GM19372 (cell line): ENCODE measurements around the gene RSRP1.
"Not testable (repeated sequence)": the region's sequence is repeated elsewhere in the genome, so short reads cannot be mapped to it uniquely, and the experiment has no call there.

Experiments
- ATAC-seq: cut with Tn5 transposase; IDR thresholded peaks from one replicate; pipeline ENCODE4 v1.9.1; 2021; ENCODE audit warnings: mild to moderate bottlenecking, low read depth, moderate library complexity; ENCODE audit not compliant: unreplicated experiment

RSRP1 gene

DNA sequence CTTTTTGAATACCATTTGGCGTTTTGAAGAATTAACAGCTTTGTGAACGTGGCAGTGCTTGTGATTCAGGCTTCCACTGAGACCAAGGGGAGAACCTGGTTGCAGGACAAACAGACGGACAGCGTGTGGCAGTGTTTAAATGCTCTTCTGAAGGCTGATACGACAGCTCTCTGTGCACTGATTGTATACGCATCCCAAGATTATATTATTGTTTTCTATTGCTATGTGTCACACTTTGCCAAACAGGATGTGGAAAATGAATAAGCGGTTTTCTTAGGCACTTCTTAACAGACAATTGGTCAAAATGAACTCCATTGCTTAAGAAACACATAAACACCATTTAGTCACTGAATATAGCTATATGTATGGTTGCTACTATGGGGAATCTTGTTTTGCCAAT lies 12.6 kb upstream of the RSRP1 start:
- not testable (repeated sequence) for ATAC-seq

DNA sequence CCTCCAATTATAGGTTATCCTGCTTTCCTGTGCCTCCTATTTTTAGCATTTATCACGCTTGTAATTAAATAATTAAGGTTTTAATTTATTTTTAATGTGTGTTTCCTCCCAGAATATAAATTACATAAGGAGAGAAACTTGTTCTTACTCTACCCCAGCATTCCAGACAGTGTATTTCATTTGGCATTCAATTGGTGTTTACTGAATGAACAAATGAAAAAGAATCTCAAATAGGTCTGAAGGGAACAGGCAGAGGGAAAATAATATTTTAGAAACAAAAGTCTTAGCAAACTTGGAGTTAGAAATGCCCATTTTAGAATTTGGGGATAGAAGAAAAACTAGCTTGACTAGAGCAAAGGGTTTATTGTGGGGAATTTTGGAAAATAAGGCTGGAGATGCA lies 9.9 kb upstream of the RSRP1 start:
- no peak for ATAC-seq

DNA sequence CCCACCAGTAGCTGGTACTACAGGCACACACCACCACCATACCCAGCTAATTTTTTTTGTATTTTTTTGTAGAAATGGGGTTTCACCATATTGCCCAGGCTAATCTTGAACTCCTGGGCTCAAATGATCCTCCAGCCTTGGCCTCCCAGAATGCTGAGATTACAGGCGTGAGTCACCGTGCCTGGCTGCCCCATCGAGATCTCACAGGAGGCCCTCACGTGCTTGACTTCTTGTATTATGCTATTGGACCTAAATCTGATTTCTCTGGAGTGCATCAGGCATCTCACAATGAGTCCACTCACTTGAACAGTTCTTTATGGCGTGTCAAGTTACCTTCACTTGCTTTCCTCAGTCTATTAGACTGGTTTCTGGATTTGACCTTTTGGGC lies 9.3 kb upstream of the RSRP1 start:
- ATAC-seq = no peak

DNA sequence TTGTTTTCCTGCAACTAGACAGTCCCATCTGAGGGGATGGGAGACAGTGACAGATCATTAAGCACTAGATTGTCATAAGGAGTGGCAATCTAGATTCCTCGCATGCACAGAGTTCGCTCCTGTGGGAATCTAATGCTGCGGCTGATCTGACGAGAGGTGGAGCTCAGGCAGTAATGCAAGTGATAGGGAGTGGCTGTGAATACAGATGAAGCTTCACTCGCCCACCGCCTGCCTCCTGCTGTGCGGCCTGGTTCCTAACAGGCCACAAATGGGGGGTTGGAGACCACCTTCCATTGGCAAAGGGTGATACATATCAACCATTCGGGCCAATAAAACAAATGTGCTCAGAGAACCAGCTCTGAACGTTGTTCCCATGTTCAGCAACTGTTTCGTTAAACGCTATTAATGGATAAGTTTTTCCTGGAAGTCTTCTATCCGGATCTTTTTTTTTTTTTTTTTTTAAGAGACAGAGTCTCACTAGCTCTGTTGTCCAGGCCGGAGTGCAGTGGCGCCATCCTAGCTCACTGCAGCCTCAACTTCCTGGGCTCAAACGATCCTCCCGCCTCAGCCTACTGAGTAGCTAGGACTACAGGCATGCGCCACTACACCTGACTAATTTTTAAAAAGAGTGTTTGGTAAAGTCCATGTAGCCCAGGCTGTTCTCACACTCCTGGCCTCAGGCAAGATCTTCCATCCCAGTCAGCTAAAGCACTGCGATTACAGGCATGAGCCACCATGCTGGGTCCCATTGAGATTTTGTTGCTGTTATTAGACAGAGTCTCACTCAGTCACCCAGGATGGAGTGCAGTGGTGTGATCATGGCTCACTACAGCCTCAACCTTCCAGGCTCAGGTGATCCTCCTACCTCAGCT lies 8.7 kb upstream of the RSRP1 start:
- ATAC-seq = no peak

DNA sequence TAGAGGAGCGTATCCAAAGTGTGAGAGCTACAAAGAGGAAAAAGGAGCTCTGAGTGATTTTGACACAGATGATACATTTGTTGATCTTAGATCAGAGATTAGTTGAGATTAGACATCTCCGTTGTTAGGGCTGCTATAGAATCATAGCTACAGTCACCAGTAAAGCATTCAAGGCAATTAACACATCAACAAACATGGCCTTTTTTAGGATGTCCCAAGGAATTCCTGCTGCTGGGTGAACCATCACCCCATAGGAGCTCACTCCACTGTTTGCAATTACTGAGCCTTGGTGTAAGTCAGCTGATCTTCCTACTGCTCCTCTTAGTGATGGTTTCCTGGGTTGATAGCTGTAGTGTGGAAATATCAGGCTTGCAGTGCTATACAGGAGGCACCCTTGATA lies 6.7 kb upstream of the RSRP1 start:
- ATAC-seq = no peak

DNA sequence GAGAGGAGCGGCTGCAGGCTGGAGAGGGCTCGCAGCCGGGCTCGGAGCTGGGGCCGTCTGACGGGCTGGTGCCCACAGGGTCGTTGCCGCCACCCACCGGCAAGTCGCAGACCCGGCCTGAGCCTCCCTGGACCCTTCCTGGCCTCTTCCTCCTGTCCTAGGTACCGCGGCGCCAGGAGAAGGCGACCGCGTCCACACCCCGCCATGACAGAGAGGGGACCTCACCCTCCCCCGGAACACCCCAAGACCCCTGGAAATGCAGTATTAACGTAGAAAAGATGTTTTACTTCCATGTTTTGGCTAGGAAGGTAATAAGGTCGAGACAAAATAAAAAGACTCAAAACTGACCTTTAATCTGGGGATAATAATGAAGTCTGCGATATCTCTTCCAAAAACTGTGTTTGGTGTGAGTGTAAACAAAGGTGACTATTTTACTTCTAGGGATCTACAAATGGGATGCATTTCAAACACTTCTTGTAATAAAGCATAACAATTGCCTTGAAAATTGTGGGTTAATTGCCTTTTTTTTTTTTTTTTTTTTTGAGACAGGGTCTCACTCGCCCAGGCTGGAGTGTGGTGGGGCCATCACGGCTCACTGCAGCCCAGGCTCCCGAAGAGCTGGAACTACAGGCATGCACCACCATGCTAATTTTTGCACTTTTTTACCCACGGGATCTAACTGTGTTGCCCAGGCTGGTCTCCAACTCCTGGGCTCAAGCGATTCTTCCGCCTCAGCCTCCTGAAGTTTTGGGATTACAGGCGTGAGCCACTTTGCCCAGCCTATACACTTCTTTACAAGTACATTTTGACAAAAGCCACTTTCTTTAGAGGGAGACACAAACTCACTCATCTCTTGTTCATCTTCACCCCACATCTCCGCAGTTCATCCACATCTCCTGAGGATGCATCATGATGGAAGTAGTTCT lies 838 bp upstream of the RSRP1 start:
- no peak for ATAC-seq

DNA sequence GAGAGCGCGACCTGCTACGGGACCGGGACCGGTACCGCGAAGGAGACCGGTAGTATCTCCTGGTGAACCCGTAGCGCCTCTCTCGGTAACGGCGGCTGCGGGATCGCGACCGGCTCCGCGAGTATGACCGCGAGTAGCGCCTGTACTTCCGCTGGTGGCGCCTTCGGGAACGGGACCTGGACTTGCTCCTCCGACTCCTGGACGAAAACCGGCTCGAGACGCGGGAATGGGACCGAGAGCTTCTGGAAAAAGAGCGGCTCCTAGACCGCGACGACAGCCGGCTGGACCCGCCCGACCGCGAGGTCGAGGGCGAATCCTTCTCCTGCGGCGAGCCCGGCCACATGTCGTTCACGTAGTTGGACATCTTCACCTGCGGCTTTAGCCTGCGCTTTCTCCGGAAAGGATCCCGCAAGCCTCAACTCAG lies 642 bp downstream of the RSRP1 start:
- ATAC-seq = peak; percentile 5

DNA sequence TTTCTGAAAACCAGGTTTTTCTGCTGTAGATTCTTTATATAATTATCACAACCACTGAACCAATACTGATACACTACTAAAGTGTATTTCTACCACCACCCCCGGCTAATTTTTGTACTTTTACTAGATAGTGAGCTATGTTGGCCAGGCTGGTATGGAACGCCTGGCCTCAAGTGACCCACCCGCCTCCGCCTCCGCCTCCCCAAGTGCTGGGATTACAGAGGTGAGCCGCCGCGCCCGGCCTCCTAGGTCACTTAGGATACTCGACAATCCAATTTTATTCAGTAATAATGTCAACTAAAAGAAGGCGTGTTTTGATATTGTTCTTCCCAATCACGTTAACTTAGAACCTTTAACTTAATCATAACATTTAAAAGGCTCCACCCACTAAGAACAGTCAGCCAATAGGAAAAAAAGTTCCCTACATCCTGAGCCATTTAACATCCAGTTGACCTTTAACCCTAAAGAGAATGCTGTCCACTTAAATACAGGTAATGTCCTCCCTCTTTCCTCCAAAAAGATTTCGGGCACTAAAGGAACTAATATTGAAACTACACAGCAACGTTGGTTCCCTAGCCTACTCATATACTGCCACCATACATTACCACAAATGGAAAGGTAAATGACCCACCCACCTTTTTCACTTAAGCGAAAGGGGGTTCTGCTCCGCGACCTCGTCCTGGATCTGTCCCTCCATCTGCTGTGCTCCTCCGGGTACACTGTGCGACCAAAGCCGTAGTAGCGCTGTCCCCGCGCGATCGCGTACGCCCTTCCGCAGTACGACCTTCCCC lies 1.2 kb downstream of the RSRP1 start:
- no peak for ATAC-seq

DNA sequence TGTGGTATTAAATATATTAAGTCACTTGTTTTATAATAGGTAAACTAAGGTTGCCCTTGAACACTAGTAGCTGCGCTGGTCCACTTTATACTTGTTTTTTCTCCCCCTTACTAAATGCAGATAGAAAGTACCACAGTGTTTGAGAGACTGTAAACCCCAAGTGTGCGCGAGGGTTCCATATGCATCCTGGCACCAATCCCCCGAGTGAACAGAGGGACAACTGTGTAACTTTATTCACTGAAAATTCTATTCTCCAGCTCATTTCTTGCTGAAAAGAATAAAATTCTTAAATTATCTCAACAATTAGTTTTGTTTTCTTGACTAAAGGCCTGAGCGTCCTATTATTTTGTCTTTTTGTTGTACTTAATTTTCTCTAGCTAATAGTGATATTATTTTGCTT lies 1.9 kb downstream of the RSRP1 start:
- no peak for ATAC-seq

DNA sequence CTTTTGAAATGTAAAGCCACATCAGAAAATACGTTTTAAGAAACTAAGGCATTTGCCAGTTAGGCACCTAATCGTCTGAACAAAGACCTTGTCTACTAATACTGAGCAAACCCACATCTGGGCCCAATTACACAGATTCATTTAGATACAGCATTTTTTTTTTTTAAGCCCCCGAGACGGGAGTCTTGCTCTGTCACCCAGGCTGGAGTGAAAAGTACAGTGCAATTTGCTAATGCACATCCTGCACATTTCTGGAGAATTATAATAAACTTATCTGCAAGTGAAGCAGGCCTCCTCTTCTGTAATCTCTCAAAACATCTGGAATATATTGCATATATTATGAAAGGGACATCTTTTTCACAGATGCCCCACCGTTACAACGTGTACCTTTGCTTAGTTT lies 3.3 kb downstream of the RSRP1 start:
- no peak for ATAC-seq

DNA sequence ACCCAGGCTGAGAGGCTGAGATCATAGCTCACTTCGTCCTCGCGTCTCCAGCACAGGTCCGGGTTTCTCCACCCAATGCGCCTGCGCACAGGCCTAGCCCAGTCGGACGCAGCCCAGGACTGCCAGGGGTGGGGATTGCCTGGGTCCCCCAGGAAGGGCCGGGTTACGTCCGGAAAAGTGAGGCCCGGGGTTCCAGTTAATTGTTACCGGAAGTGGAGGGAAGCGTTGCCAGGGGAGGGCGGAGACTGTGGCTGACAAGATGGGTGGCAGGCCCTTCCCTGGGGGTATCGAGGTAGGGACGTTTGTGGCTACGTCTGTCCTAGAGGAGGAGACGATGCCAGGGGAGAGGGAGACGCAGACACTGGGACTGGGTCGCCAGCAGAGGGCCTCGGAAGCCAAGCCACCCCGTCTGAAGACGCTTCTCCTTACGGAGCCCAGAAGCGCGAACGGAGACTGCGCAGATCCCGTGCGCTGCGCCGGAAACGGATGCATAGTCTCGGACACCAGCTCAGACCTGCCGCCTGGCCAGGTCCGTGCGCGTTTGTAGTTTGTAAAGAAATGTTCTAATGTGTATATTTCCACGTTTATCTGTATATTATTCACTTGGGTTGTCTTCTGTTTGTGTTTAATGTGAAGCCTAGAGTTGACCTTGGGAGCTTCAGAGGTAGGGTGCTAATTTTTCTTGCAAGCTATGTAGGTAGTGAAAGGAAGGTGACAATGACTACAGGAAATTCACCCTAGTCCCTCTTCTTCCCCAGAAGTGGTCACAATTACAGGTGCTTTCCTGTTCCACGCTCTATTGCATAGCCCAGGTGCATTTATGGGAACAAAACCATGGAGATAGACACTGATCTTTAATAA lies 7.3 kb downstream of the RSRP1 start:
- peak; percentile 78 for ATAC-seq

DNA sequence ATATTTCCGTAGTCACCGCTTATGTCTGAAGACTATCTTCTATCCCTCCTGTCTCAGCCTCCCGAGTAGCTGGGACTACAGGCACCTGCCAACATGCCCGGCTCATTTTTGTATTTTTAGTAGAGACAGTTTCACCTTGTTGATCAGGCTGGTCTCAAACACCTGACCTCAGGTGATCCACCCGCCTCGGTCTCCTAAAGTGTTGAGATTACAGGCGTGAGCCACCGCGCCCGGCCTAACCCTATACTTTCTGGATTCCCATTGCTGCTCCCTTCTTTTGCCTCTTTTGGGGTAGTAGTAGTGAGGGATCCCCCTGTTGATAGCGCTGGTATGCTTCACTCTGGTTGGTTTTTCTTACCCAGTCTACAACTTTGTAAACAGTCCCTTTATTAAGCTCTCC lies 9.2 kb downstream of the RSRP1 start:
- no peak for ATAC-seq

DNA sequence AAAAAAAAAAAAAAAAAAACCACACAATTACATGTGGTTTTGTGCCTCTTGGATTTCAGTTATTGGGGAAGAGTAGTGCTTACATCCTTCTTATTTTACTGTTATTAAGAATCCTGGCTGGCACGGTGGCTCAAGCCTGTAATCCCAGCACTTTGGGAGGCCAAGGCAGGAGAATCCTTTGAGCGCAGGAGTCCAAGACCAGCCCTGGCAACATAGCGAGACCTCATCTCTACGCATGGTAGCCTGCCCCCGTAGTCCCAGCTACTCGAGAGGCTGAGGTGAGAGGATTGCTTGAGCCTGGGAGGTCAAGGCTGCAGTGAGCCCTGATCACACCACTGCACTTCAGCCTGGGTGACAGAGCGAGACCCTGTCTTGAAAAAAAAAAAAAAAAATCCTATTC lies 11.0 kb downstream of the RSRP1 start:
- ATAC-seq = not testable (repeated sequence)

DNA sequence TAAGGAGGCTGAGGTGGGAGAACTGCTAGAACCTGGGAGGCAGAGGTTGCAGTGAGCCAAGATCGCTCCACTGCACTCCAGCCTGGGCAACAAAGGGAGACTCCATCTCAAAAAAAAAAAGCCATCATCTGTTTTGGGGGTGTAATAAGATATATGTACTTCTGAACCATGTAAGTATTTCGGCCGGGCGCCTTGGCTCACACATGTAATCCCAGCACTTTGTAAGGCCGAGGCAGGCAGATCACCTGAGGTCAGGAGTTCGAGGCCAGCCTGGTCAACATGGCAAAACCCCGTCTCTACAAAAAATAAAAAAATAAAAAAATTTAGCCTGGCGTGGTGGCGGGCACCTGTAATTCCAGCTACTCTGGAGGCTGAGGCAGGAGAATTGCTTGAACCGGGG lies 11.8 kb downstream of the RSRP1 start:
- not testable (repeated sequence) for ATAC-seq

DNA sequence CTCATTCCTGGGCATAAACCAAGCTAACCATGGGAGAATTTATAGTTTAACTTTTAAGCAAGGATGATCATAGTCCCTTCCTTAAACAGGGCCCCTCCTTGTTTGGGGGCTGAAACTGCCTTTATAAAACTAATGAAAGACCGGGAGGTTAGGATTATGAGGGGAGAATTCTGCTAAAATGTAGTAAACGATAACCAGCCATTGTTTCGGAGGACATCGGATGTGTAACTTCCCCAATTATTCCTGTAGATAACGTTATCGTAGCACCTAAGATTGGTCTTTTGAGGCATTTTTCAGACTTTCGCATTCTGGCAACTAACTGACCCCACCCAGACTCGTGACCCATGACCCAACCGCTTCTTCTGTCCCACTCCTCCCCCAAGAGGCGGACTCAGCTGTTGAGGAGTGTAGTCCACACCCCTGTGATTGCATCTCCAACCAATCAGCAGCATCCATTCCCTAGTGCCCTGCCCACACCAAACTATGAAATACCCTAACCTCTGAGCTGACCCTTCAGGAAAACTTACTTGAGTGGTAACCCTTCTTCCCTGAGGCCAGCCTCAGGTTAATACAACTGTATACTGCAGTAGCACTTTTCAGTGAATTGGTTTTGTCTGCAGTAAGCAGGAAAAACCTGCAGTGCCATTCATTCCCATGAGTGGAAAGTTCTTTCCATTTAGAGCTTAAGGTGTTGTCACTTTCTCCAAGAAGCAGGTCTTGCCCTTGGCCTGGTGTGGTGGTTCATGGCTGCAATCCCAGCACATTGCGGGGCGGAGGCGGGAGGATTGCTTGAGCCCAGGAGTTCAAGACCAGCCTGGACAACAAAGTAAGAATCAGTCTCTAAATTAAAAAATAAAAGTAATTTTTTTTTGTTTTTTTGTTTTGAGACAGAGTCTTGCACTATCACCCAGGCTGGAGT lies 14.1 kb downstream of the RSRP1 start:
- peak; percentile 61 for ATAC-seq

DNA sequence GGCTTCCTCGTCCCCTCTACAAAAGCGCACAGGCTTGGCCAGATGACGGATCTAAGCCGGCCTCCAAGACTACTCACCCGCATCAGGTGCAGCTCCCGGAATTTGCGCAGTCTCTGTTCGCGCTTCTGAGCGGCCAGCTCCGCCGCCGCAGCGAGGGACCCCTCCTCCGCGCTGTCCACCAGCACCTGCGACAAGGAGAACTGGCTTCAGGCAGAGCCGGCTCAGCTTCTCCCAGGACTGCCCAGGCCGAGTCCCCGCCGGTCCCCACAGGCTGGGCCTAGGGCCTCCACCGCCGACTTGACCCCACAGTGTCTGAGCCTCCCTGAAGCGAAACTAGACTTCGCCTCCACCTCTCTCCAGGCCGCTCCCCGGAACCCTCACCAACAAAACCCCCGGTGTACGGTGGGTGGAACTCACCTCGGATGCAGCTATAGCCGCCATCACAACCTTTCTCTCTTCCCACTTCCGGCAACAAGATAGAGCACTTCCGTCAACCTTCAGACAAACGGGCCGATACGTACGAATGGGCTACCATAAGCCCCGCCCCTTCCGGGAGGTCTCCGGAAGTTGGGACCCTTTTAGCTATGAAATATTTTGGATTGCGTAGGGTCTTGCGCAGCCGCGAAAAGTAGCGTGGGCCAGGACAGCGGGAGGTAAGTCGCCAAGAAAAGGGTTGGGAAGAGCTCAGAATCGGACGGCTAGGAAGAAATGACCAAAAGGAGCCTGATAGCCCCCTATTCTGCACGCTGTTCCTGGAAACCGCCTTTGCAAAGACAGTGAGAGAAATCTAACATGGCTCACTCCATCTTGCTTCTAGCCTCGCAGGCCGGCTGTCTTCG lies 15.0 kb downstream of the RSRP1 start, which contains the start of gene SYF2:
Gene SYF2 (minus strand): TSS at position 476 of the 839 bp plus-strand sequence. CDS start 35 bp downstream, at position 441.
- ATAC-seq = peak; percentile 67

DNA sequence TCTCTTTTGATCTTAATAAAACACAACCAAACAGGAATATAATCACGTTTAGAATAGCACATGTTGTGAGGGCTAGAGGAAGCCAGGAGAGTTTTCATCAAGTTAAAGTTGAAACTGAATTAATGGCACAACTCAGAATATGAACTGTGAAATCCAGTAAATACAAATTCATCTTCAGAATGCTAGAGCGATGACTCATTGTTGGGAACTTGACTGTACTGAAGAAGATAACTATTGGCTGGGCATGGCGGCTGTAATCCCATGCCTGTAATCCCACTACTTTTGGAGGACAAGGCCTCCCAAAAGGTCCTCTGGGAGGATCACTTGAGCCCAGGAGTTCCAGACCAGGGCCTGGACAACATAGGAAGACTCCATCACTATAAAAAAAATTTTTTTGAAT lies 23.8 kb downstream of the RSRP1 start:
- ATAC-seq = no peak

DNA sequence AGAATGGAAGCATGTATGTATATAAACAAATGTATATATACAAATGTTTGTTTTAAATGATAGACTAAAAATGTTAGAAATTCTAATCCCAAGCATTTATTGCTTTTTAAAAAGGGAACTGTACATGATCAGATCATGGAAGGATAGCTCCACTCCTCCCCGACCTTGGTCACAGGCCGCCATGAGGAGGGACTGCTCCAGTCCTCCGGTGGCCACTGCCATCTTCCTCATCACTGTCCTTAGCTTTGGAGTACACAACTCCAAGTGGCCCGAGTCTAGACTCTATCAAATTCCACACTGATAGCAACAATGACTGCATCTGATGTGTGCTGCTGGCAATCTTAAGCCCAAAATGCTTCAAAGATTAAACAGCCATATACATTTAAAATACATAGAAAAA lies 24.6 kb downstream of the RSRP1 start:
- ATAC-seq = no peak
